ENCODE measurements around the gene MID1. TPM values are rescaled to one million over a fixed set of nuclear protein-coding genes. Genes with fewer than 3 reads are reported as not detected.

Gene MID1
- total RNA-seq, 4 donors from 2014 or later, result 17.0 to 23.4 (median 19.0) TPM

DNA sequence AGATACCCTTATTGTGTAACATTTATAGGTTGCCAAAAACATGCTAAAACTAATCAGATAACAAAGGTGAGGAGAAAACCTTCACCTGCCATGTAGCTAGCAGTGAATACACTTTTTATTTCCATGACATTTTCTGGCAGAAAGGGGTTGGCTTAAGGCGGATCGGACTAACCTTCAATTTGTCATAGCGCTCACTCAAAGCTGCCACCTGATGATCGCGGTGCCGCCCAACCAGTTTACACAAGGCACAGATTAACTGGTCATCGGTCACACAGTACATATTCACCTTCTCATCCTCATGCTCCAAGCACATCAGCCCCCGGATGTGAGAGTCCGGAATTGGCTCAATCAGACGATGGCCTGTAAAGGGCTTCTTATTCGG is 53.7 kb downstream of the MID1 start:
- H3K4me1 ChIP-seq, result peaks cover 0 to 22% (median 0%) of the 10 kb centered on the region in 3 donors
- no peaks in the 10 kb centered on the region for H3K9me3 ChIP-seq
- no peaks in the 10 kb centered on the region for H3K36me3 ChIP-seq
- no peaks in the 10 kb centered on the region for H3K27me3 ChIP-seq
- 78 to 88% methylated on average over 7 to 10 of the region's 11 CpGs for WGBS, 2 donors (ENCODE audit: low coverage in 1 of 2)
- TF ChIP-seq POLR2A (IDR thresholded peaks at IDR 0.05), result no peak
- TF ChIP-seq, protein P1, sequence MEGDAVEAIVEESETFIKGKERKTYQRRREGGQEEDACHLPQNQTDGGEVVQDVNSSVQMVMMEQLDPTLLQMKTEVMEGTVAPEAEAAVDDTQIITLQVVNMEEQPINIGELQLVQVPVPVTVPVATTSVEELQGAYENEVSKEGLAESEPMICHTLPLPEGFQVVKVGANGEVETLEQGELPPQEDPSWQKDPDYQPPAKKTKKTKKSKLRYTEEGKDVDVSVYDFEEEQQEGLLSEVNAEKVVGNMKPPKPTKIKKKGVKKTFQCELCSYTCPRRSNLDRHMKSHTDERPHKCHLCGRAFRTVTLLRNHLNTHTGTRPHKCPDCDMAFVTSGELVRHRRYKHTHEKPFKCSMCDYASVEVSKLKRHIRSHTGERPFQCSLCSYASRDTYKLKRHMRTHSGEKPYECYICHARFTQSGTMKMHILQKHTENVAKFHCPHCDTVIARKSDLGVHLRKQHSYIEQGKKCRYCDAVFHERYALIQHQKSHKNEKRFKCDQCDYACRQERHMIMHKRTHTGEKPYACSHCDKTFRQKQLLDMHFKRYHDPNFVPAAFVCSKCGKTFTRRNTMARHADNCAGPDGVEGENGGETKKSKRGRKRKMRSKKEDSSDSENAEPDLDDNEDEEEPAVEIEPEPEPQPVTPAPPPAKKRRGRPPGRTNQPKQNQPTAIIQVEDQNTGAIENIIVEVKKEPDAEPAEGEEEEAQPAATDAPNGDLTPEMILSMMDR (IDR thresholded peaks at IDR 0.05), result no peak
- TF ChIP-seq POLR2AphosphoS5 (IDR thresholded peaks at IDR 0.05), result no peak
- TF ChIP-seq EP300 (IDR thresholded peaks at IDR 0.05), result no peak
- no peak overlapping the region for H3K27ac ChIP-seq
- no peak overlapping the region for H3K4me3 ChIP-seq
- ATAC-seq, result no peak

DNA sequence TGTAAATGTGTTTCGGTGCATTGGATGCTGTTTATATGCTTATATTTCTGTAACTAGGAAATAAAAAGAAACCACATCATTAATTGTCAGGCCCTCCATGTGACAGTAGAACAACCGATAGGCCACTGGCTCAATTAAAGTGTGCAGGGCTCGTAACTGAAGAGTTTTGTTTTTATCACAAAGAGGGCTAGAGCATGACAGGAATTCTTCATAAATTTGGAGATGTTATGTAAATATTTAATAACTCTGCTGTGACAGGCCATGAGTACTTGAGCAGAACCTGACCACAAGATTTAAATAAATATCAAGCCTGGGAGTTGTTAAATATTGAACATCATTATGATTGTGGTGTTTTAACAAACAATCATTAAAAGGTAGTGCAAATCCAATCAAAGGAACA is 55.9 kb downstream of the MID1 start:
- ATAC-seq, result no peak
- 56 to 64% methylated on average over 3 of the region's 3 CpGs for WGBS, 2 donors (ENCODE audit: low coverage in 1 of 2)
- Histone ChIP-seq H3K9me3 (no peaks in the 10 kb centered on the region), H3K4me1 (peaks cover 0 to 11% (median 0%) of the 10 kb centered on the region in 3 donors), H3K36me3 (no peaks in the 10 kb centered on the region), H3K27ac (no peak overlapping the region), H3K4me3 (no peak overlapping the region), H3K27me3 (no peaks in the 10 kb centered on the region)
- no peak for TF ChIP-seq POLR2AphosphoS5 (IDR thresholded peaks at IDR 0.05)

DNA sequence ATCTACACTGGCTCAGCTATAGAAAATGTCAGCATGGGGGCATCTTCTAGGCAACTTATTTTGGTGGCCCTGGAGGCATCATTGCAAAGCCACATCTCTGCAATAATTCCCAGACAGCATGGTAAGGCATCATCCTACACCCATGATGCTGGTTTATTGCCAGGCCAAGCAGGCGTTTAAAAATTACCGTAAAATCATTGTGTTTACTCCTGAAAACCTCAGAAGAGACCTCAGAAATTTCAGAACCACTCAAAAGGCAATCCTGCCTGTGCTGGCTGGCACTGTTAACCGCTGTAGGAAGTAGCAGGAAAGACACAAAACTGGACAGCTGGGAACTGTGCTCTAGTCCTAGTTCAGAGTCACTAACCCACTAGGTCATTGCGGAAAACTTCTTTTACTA is 63.2 kb downstream of the MID1 start:
- H3K9me3 ChIP-seq, result no peaks in the 10 kb centered on the region
- ATAC-seq, result no peak
- no peaks in the 10 kb centered on the region for H3K36me3 ChIP-seq
- H3K4me3 ChIP-seq, result no peak overlapping the region
- no peak overlapping the region for H3K27ac ChIP-seq
- TF ChIP-seq POLR2AphosphoS5 (IDR thresholded peaks at IDR 0.05) (no peak), EP300 (IDR thresholded peaks at IDR 0.05) (no peak), POLR2A (IDR thresholded peaks at IDR 0.05) (no peak)
- TF ChIP-seq, protein P1 (IDR thresholded peaks at IDR 0.05), result no peak
- no peaks in the 10 kb centered on the region for H3K27me3 ChIP-seq
- WGBS, 2 donors (ENCODE audit: low coverage in 1 of 2), result 80% methylated on average over 1 of the region's 4 CpGs; no CpG with 5 or more reads in 1 of the 2 donors
- H3K4me1 ChIP-seq, result peaks cover 0 to 6% (median 0%) of the 10 kb centered on the region in 3 donors

DNA sequence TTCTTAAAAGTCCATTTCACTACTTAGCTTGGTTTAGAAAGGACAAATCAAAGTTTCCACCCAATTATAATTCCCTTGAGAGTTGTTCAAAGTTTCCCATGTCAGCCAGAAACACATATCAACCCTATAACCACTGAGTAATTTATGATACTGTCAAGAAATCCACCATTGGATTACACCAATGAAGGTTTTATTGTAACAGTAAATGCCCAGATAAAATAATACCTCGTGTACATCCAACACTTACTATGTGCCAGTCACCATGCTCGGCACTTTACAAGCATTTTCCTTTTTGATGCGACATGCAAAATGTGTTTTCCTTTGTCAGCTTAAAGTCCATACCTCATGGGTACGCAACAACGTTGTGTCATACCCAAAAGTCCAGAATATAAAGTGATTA is 64.0 kb downstream of the MID1 start:
- WGBS, 2 donors (ENCODE audit: low coverage in 1 of 2), result 80 to 81% methylated on average over 5 of the region's 5 CpGs
- ATAC-seq, result no peak
- no peak overlapping the region for H3K27ac ChIP-seq

DNA sequence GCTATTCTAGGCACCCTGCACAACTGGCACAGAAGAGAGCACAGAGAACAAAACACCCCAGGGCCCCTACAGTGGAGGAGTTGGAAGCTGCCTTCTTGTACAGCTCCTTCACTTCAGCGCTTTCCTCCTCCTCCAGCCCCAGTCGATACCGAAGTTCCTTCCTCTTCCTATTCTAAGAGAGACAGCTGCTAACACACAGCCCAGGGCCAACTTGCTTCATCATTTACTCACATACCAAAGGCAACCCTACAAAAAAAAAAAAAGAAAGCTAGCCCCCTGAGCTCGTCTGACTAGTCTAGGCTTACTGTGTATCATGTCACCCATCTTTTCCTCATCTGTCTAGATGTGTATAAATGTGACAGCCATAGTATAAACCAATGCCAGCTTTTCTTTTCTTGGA is 64.5 kb downstream of the MID1 start:
- WGBS, 2 donors (ENCODE audit: low coverage in 1 of 2), result 56 to 71% methylated on average over 2 to 3 of the region's 4 CpGs
- H3K27me3 ChIP-seq, result no peaks in the 10 kb centered on the region
- H3K4me3 ChIP-seq, result no peak overlapping the region
- H3K36me3 ChIP-seq, result no peaks in the 10 kb centered on the region
- no peak overlapping the region for H3K27ac ChIP-seq
- H3K9me3 ChIP-seq, result no peaks in the 10 kb centered on the region
- TF ChIP-seq POLR2A (IDR thresholded peaks at IDR 0.05), result no peak
- TF ChIP-seq, protein P1 (IDR thresholded peaks at IDR 0.05), result no peak
- no peak for TF ChIP-seq EP300 (IDR thresholded peaks at IDR 0.05)
- TF ChIP-seq POLR2AphosphoS5 (IDR thresholded peaks at IDR 0.05), result no peak
- ATAC-seq, result no peak
- H3K4me1 ChIP-seq, result peaks cover 0 to 6% (median 0%) of the 10 kb centered on the region in 3 donors

More for the DNA sequence above, 64.0 kb downstream of the MID1 start:
- TF ChIP-seq EP300 (IDR thresholded peaks at IDR 0.05), result no peak
- TF ChIP-seq, protein P1 (IDR thresholded peaks at IDR 0.05), result no peak
- no peak overlapping the region for H3K4me3 ChIP-seq
- H3K36me3 ChIP-seq, result no peaks in the 10 kb centered on the region
- peaks cover 0 to 6% (median 0%) of the 10 kb centered on the region in 3 donors for H3K4me1 ChIP-seq
- no peaks in the 10 kb centered on the region for H3K27me3 ChIP-seq
- no peaks in the 10 kb centered on the region for H3K9me3 ChIP-seq
